Stomach (tissue), 9 donors: Measurements from ENCODE around the gene PTAR1. TPM values are rescaled to one million over a fixed set of nuclear protein-coding genes. Genes with fewer than 3 reads are reported as not detected.
"Not testable (repeated sequence)": the region's sequence is repeated elsewhere in the genome, so short reads cannot be mapped to it uniquely, and the experiment has no call there.

Experiments
- DNase-seq, 2 donors: peaks; one replicate each; pipeline versions ENCODE4 v3.0.0 to v3.0.0-alpha.2; 2013 to 2019
- H3K27ac ChIP-seq, 5 donors: fragments of 200-600 bp in 4 of 5; sonication (generic) in 4 of 5; one replicate each; pipeline ENCODE4 v1.5.1; 2013 to 2019; ENCODE audit warnings: mild to moderate bottlenecking in 1 of 5, moderate library complexity in 1 of 5
- H3K27me3 ChIP-seq, 3 donors: fragments of 200-600 bp; sonication (generic); one replicate each; pipeline ENCODE4 v1.5.1; 2017 to 2019; ENCODE audit warnings: mixed run types in 1 of 3
- H3K36me3 ChIP-seq, 4 donors: fragments of 200-600 bp; sonication (generic); 1 replicate in 3 of 4; 2 replicates in 1 of 4; pipeline ENCODE4 v1.5.1; 2016 to 2019
- H3K4me1 ChIP-seq, 4 donors: fragments of 200-600 bp; sonication (generic); one replicate each; pipeline ENCODE4 v1.5.1; 2016 to 2019
- H3K4me3 ChIP-seq, 4 donors: fragments of 200-600 bp; sonication (generic) in 3 of 4; one replicate each; pipeline ENCODE4 v1.5.1; 2016 to 2019; ENCODE audit warnings: mild to moderate bottlenecking in 1 of 4
- H3K9me3 ChIP-seq, 4 donors: fragments of 200-600 bp; sonication (generic); one replicate each; pipeline ENCODE4 v1.5.1; 2016 to 2019
- CTCF ChIP-seq, 7 experiments: fragments of 450-650 bp in 4 of 7; fragments of 200-600 bp in 3 of 7; sonication (generic) in 3 of 7; IDR thresholded peaks; one replicate each; pipeline ENCODE4 v1.5.1; 2016 to 2019; ENCODE audit warnings: antibody characterized with exemption in 7 of 7, control low read depth in 2 of 7, mild to moderate bottlenecking in 1 of 7
- EP300 ChIP-seq: sonication (generic); formaldehyde crosslinking; IDR thresholded peaks from one replicate; pipeline ENCODE4 v1.6.1; 2017; ENCODE audit warnings: antibody characterized with exemption
- POLR2A ChIP-seq, 4 donors: fragments of 450-650 bp; IDR thresholded peaks; one replicate each; pipeline ENCODE4 v1.6.1; 2016; ENCODE audit warnings: antibody characterized with exemption in 4 of 4, control low read depth in 2 of 4, mild to moderate bottlenecking in 1 of 4, moderate library complexity in 1 of 4
- POLR2AphosphoS5 ChIP-seq, 3 donors: sonication (generic); formaldehyde crosslinking; IDR thresholded peaks; one replicate each; pipeline ENCODE4 v1.6.1; 2016; ENCODE audit warnings: antibody characterized with exemption in 3 of 3
- WGBS, 5 donors: extraction: QIAGEN DNeasy Blood & Tissue Kit in 3 of 5; methylation state at CpG; one replicate each; pipeline versions ENCODE4 v1.1.5 to v1.1.7; 2013 to 2018; 5-methylcytosine and 5-hydroxymethylcytosine counted together
- intact Hi-C: fragments of 100-400 bp; cut with DNase I; formaldehyde crosslinking; loops from one replicate; pipeline ENCODE4 v1.15.1; 2023; ENCODE audit warnings: low total_unique reads
- polyA plus RNA-seq, 3 donors: library from polyadenylated mRNA; stranded (reverse); fragments of 200-250 nt; gene quantifications; one replicate each; pipeline ENCODE4 v1.2.3, GENCODE V29; 2013
- total RNA-seq, 5 donors: library from RNA; depleted of rRNA; stranded (reverse); fragments of >200 nt; gene quantifications; one replicate each; pipeline versions ENCODE4 v1.1.0 to v1.2.3, GENCODE V29; 2014 to 2016
- donor health status: healthy with polysubstance abuse.
- donor health status: Bipolar disorder and iron deficiency.
- donor health status: healthy.

Gene PTAR1
- total and polyA plus RNA-seq, 8 donors = 4.5 to 124 (median 13.8) TPM

- TF ChIP-seq POLR2AphosphoS5 (IDR thresholded peaks at IDR 0.05) (no peak), EP300 (no peak), POLR2A (IDR thresholded peaks at IDR 0.05) (no peak), CTCF (IDR thresholded peaks at IDR 0.05) (no peak)
- no peak for DNase-seq
- 79 to 91% (median 85%) methylated on average over 2 of the region's 2 CpGs for WGBS, 5 donors
- H3K4me3 ChIP-seq = no peak overlapping the region
- H3K36me3 ChIP-seq = no peaks in the 10 kb centered on the region
- intact Hi-C loops = no loop called here
- H3K4me1 ChIP-seq = peaks cover 0 to 11% (median 0%) of the 10 kb centered on the region in 4 donors
- H3K27me3 ChIP-seq = no peaks in the 10 kb centered on the region
- H3K27ac ChIP-seq = no peak overlapping the region
- no peaks in the 10 kb centered on the region for H3K9me3 ChIP-seq
Observed at GRCh38 chr9:69801989-69802388, 42.2 kb upstream of the PTAR1 start.

- H3K4me3 ChIP-seq, H3K36me3 ChIP-seq, DNase-seq, H3K27ac ChIP-seq, H3K9me3 ChIP-seq, intact Hi-C loops, H3K4me1 ChIP-seq, H3K27me3 ChIP-seq: not testable (repeated sequence)
- WGBS, 5 donors = 43 to 60% (median 47%) methylated on average over 5 of the region's 5 CpGs
Observed at GRCh38 chr9:69800027-69800426, 40.2 kb upstream of the PTAR1 start.

GRCh38 chr9:69799521-69799920 is 39.7 kb upstream of the PTAR1 start:
- DNase-seq, H3K4me1 ChIP-seq, H3K4me3 ChIP-seq, H3K27me3 ChIP-seq, intact Hi-C loops, H3K9me3 ChIP-seq, H3K27ac ChIP-seq, H3K36me3 ChIP-seq: not testable (repeated sequence)
- WGBS, 5 donors = 92 to 96% (median 95%) methylated on average over 18 of the region's 18 CpGs

- no peak for DNase-seq
- intact Hi-C loops = no loop called here
- WGBS, 5 donors = 68 to 83% (median 75%) methylated on average over 4 of the region's 4 CpGs
Observed at GRCh38 chr9:69798744-69799143, 38.9 kb upstream of the PTAR1 start.

GRCh38 chr9:69797675-69798074 is 37.9 kb upstream of the PTAR1 start:
- no peak overlapping the region for H3K4me3 ChIP-seq
- WGBS, 5 donors = 3 to 12% (median 8%) methylated on average over 1 of the region's 1 CpG
- TF ChIP-seq POLR2AphosphoS5 (IDR thresholded peaks at IDR 0.05) = no peak
- no peaks in the 10 kb centered on the region for H3K27me3 ChIP-seq
- H3K4me1 ChIP-seq = no peaks in the 10 kb centered on the region
- H3K9me3 ChIP-seq = no peaks in the 10 kb centered on the region
- DNase-seq = no peak
- H3K36me3 ChIP-seq = no peaks in the 10 kb centered on the region
- H3K27ac ChIP-seq = no peak overlapping the region
- intact Hi-C loops = no loop called here

More at GRCh38 chr9:69798744-69799143, 38.9 kb upstream of the PTAR1 start:
- Histone ChIP-seq H3K27me3 (no peaks in the 10 kb centered on the region), H3K27ac (no peak overlapping the region), H3K36me3 (no peaks in the 10 kb centered on the region), H3K4me1 (no peaks in the 10 kb centered on the region), H3K4me3 (no peak overlapping the region), H3K9me3 (no peaks in the 10 kb centered on the region)
- TF ChIP-seq EP300 (no peak), CTCF (IDR thresholded peaks at IDR 0.05) (no peak), POLR2AphosphoS5 (IDR thresholded peaks at IDR 0.05) (no peak), POLR2A (IDR thresholded peaks at IDR 0.05) (no peak)

GRCh38 chr9:69794356-69794755 is 34.5 kb upstream of the PTAR1 start:
- no peaks in the 10 kb centered on the region for H3K36me3 ChIP-seq
- TF ChIP-seq POLR2A (IDR thresholded peaks at IDR 0.05) (no peak), CTCF (IDR thresholded peaks at IDR 0.05) (no peak), POLR2AphosphoS5 (IDR thresholded peaks at IDR 0.05) (no peak), EP300 (no peak)
- H3K4me1 ChIP-seq = no peaks in the 10 kb centered on the region
- H3K27me3 ChIP-seq = no peaks in the 10 kb centered on the region
- 86 to 92% (median 90%) methylated on average over 3 of the region's 3 CpGs for WGBS, 5 donors
- H3K27ac ChIP-seq = no peak overlapping the region
- no peak for DNase-seq
- no peak overlapping the region for H3K4me3 ChIP-seq
- intact Hi-C loops = no loop called here
- no peaks in the 10 kb centered on the region for H3K9me3 ChIP-seq
